HepG2 (cell line): ENCODE measurements around the gene CCDC191.

Experiments
- ATF3 ChIP-seq: sonication (generic); formaldehyde crosslinking; IDR thresholded peaks from 2 replicates; pipeline ENCODE4 v1.4.0; 2020; ENCODE audit warnings: missing genetic modification reagents
- CTCF ChIP-seq: sonication (generic); formaldehyde crosslinking; IDR thresholded peaks from 2 replicates; pipeline ENCODE4 v1.5.0; 2020; ENCODE audit warnings: mild to moderate bottlenecking, missing genetic modification reagents, moderate library complexity
- GTF2F1 ChIP-seq: fragments of 150-350 bp; IDR thresholded peaks from 2 replicates; pipeline ENCODE4 v1.6.1; 2014; ENCODE audit warnings: low read length
- MAZ ChIP-seq, 2 experiments: sonication (generic) in 1 of 2; formaldehyde crosslinking in 1 of 2; IDR thresholded peaks; 2 replicates each; pipeline versions ENCODE4 v1.5.0 to v1.6.1; 2012 to 2020; ENCODE audit warnings: low read depth in 2 of 2, mild to moderate bottlenecking in 2 of 2, borderline replicate concordance in 1 of 2, improper control_type of control experiment in 1 of 2, low read length in 1 of 2, missing genetic modification reagents in 1 of 2, moderate library complexity in 1 of 2
- SMC3 ChIP-seq: IDR thresholded peaks from 2 replicates; pipeline ENCODE4 v1.6.1; 2011; ENCODE audit warnings: low read length, improper control_type of control experiment
- ZKSCAN8 ChIP-seq: IDR thresholded peaks from 2 replicates; pipeline ENCODE4 v1.6.1; 2016; ENCODE audit warnings: borderline replicate concordance, missing genetic modification reagents, missing compliant biosample characterization
- ZSCAN30 ChIP-seq: sonication (generic); formaldehyde crosslinking; IDR thresholded peaks from 2 replicates; pipeline ENCODE4 v1.5.0; 2020; ENCODE audit warnings: mild to moderate bottlenecking, missing genetic modification reagents

GRCh38 chr3:114034211-114034610, 22.1 kb downstream of the CCDC191 start:
- TF ChIP-seq GTF2F1 (no peak), CTCF (CRISPR knock-in tag) (no peak), SMC3 (no peak), ATF3 (CRISPR knock-in tag) (no peak), ZKSCAN8 (CRISPR knock-in tag) (no peak), MAZ (IDR thresholded peaks at IDR 0.05; ENCODE audit: borderline replicate concordance, low read depth, low read length) (no peak), MAZ (CRISPR knock-in tag; IDR thresholded peaks at IDR 0.05; ENCODE audit: low read depth) (no peak), ZSCAN30 (no peak)
